Midbrain (tissue), 1 donor: ENCODE data around the gene NBPF11.
"Not testable (repeated sequence)": the region's sequence is repeated elsewhere in the genome, so short reads cannot be mapped to it uniquely, and the experiment has no call there.

Source experiments
- DNase-seq: peaks from one replicate; lab custom pipeline; 2025; lab: John Stamatoyannopoulos, UW

Gene NBPF11

DNA sequence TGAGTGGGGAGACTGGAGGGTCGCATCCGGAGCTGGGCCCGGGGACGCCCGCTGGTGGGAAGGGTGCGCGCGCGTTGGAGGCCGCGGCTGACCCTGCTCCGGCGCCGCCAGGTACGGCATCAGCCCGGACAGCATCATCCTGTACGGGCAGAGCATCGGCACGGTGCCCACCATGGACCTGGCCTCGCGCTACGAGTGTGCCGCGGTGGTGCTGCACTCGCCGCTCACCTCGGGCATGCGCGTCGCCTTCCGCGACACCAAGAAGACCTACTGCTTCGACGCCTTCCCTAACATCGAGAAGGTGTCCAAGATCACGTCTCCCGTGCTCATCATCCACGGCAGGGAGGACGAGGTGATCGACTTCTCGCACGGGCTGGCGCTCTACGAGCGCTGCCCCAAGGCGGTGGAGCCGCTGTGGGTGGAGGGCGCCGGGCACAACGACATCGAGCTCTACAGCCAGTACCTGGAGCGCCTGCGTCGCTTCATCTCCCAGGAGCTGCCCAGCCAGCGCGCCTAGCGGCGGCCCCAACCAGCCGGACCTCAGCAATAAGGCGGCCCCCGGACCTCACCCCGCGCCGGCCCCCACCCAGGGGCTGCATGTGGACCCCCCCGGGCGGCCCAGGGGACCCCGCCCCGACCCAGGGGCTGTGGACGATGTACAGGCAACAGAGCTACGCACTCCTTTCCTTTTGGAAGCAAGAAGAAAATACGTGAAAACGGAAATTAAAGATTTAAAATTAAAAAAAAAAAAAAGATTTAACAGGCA is 2.8 kb downstream of the NBPF11 start:
- DNase-seq, result not testable (repeated sequence)

DNA sequence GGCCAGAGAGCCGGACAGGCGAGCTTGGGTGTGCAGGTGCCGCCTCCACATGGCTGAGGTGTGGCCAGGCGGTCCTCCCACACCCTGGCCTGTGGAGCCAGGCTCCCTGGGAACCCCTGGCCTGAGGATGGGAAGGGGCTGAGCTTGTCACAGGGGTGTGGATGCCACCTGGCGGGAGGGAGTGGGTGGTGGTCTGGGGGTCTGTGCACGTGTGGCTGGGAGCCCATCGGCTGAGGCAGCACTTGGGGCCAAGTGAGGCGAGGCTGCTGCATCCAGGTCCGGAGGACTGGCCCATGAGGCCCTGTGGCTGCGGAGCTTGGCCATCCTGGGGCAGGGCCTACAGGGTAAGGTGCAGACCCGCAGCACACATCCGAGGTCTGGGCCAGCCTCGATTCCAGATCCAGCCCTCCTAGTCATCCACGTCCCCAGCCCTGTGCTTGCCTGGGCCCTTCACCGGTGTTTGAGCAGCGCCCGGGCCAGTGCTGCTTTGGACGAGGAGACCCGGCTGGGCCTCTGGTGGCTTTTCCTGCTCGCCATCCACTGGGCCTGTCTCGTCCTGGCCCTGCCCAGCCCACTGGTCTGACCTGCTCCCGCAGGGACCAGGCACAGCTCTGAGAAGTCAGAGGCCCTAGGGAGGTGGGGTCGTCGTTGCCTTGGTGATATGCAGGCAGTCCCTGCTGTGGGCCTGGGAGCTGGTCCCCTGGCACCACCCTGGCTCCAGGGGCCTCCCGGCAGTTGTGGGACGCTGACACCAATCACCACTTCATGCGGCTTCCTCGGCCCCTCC is 4.8 kb downstream of the NBPF11 start:
- not testable (repeated sequence) for DNase-seq

DNA sequence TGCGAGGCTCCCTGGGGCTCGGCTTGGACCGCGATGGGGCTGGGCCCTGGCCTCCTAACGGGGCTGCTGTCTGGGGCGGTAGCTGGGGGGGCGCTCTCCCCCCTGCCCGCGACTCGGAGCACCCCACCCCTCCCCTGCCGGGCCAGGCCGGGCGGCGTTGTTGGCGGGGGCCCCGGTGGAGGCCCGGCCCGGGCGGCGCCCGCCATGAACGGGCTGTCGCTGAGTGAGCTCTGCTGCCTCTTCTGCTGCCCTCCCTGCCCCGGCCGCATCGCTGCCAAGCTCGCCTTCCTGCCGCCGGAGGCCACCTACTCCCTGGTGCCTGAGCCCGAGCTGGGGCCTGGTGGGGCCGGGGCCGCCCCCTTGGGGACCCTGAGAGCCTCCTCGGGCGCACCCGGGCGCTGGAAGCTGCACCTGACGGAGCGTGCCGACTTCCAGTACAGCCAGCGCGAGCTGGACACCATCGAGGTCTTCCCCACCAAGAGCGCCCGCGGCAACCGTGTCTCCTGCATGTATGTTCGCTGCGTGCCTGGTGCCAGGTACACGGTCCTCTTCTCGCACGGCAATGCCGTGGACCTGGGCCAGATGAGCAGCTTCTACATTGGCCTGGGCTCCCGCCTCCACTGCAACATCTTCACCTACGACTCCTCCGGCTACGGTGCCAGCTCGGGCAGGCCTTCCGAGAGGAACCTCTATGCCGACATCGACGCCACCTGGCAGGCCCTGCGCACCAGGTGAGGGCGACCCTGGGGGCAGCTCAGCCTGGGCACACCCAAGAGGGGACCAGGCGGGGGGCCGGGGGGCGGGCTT is 5.7 kb downstream of the NBPF11 start:
- not testable (repeated sequence) for DNase-seq

DNA sequence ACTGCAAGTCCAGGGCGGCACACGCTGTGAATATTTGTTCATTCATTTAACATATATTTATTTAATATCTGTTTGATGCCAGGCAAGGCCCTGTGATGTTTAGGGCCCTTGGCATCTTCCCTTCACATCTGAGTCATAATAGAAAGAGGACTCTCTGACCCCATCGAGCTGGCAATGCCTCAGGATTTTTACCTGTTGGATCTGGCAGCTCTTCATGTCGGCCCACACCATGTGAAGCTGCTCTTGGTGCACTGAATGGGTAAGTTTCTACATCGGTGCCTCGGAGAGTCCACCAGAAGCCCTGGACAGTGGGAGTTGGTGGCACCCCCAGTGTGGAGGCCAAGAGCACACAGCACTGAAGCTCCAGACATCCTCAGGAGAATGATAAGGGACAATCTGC is 8.9 kb downstream of the NBPF11 start:
- not testable (repeated sequence) for DNase-seq

DNA sequence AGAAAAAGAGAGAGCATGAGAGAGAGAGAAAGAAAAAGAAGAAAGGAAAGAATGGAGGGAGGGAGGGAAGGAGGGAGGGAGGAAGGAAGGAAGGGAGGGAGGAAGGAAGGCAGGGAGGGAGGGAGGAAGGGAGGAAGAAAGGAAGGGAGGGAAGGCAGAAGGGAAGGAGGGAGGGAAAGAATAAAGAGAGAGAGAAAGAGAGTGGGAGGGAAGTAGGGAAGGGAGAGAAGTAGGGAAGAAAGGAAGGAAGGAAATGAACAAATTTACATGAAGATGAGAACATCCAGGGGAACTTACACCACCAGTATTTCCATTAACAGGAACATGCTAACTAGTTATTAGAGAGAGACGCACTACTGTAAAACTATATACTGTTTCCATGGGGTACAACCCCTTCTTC is 10.1 kb downstream of the NBPF11 start:
- not testable (repeated sequence) for DNase-seq

DNA sequence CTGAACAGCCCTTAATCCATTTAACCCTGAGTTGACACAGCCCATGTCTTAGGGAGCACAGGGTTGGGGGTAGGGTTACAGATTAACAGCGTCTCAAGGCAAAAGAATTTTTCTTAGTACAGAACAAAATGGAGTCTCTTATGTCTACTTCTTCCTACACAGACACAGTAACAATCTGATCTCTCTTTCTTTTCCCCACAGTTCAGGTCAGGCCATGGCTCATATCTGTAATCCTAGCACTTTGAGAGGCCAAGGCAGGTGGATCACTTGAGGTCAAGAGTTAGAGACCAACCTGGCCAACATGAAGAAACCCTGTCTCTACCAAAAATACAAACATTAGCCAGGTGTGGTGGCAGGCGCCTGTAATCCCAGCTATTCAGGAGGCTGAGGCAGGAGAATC is 13.5 kb downstream of the NBPF11 start:
- DNase-seq, result not testable (repeated sequence)

DNA sequence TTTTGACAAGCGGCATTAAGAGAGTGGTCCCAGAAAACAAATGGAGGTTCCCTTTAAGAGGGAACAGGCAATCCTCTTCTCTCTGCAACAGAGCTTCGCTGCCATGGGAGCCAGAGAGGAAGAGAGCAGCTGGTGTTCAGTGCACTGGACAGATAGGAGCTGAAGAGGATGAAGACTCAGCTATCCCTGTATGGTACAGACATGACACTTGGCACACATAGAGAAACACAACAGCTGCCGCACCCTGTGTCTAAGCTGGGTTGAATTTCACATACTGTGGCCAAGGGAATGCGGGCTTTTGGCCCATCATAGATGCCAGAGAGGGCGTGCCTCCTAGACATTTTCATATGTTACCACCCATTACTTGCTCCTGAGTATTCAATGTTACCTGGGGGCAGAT is 29.7 kb downstream of the NBPF11 start:
- DNase-seq, result not testable (repeated sequence)

DNA sequence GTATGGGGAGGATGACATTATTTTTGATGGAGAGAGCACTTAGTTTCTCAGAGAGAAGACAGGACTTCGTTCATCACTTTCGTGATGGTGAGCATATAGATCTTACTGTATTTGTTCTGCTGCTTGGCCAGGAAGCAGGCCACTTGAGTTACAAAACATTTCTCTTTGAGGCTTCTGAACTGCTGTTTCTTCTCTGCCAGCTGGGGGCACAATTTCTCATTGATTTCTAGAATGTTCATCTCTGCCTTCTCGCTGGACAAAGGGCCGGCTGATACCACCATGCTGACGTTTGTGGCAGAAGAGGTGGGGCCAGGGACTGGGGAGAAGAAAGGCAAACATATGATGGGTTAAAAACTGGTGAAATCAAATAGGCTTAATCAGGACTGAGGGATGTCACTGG is 31.7 kb downstream of the NBPF11 start:
- DNase-seq, result not testable (repeated sequence)

DNA sequence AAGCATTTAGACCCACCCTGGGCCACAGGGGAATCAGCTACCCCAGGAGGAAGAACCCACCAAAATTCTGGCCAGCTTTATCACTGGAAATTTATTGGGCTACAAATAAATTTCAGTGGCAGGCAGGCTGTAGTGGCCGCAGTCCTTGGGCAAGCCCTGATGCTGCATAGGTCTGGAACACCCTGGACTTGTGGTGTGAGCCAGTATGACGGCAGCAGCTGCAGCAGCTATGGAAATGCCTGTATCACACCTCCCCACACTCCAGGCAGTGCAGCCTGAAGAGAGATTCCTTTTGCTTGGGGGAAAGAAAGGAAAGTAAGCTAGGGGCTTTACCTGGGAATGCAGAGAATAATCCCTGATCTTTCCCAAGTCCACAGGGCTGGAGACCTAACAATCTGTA is 56.3 kb downstream of the NBPF11 start:
- not testable (repeated sequence) for DNase-seq

DNA sequence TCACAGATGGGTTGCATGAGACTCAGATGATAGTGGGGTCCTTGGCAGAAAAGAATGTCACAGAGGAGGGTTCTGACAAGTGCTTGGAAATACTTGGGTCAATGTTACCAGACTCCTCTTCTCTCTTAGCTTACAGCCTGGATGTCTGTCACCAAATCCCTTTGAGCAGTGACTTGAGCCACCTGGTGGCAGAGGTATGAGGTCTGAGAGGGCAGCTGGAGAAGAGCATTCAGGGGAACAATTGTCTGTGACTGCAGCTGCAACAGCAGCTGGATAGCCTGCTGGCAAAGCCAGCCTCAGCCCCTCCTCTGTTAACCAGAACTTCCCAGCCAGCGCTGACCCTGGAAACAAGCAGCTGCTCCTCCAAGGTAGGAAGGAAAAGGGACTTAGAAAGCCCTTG is 65.9 kb downstream of the NBPF11 start:
- DNase-seq, result not testable (repeated sequence)

DNA sequence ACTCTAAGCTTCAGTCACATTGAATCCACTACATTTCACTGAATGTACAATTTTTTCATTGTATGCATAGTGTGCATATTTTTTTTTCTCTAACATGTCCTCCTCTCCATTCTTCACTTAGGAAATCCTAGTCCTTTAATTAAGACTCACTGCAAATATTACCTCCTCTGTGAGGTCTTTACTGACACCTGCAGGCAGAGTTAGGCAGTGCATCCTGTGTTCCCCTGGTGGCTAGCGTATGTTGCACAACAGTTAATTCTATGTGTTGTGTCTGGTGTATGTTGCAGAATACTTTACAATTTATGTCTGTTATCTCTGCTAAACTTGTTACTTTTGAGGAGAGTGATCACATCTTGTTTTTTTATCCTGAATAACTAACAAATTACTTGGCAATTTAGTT is 70.9 kb downstream of the NBPF11 start:
- DNase-seq, result not testable (repeated sequence)

DNA sequence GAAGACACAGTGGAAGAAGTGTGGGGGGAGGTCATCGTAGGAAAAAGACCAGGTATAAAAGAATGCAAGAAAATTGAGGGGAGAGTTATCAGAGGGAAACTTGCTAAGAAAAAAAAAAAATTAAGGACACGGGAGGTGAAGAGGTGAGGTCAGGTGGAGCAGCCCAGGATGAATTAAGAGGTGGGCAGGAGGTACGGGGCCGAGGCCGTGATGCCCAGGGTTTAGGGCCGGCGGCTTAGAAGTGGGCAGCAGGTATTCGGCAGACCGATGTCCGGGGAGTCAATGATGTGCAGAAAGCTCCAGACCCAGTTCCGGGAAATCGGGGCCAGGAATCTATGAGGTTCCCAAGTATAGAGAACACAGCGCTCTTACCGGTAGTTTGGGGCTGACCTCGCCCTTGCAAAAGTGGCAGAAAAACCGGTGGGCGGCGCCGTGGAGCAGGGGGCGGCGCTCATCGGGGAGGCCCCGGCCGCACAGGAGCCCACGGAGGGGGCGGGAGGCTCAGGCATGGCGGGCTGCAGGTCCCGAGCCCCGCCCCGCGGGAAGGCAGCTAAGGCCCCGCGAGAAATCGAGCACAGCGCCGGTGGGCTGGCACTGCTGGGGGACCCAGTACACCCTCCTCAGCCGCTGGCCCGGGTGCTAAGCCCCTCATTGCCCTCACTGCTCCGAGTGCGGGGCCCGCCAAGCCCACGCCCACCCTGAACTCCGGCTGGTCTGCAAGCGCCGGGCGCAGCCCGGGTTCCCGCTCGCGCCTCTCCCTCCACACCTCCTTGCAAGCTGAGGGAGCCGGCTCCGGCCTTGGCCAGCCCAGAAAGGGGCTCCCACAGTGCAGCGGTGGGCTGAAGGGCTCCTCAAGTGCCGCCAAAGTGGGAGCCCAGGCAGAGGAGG is 73.2 kb downstream of the NBPF11 start:
- DNase-seq, result not testable (repeated sequence)

DNA sequence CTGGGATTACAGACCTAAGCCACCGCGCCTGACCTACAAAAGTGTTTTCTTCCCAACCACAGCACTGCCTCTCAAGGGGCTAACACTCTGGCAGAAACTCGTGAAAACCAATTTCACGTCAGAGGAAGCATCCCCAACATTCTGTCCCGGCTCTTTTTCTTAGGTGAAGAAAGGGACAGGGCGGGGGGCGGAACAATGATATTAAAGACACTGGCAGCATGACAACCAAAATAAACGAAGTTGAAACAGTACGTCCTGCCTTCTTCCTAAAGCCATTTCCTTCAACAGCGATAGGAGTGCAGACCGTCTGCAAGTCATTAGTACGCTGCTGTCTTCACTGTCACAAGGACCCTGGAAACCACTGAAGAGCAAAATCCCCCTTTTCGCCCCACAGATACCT is 74.0 kb downstream of the NBPF11 start:
- DNase-seq, result not testable (repeated sequence)

DNA sequence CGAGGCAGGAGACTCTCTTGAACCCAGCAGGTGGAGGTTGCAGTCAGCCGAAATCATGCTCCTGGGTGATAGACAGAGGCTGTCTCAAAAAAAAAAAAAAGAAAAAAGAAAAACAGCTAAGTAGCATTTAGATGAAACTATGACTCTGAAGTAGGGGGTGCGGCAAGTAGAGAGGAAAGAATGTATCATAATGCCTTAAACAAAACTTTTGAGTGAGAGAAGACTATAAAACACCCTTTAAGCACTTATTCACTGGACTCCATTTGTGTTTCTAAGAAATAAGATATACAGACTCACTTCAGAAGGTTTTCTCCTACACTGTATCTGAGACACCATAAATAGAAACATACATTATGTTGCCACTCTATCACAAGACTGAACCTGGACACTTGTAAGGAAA is 74.6 kb downstream of the NBPF11 start:
- not testable (repeated sequence) for DNase-seq

DNA sequence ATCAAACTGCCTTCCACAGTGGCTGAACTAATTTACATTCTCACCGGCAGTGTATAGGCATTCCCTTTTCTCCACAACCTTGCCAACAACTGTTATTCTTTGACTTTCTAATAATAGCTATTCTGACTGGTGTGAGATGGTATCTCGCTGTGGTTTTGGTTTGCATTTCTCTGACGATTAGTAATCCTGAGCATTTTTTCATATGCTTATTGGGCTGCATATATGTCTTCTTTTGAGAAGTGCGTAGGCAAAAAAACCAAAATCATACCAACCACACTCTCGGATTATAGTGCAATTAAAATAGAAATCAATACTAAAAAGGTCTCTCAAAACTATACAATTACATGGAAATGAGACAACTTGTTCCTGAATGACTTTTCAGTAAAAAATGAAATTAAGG is 78.7 kb downstream of the NBPF11 start:
- not testable (repeated sequence) for DNase-seq

DNA sequence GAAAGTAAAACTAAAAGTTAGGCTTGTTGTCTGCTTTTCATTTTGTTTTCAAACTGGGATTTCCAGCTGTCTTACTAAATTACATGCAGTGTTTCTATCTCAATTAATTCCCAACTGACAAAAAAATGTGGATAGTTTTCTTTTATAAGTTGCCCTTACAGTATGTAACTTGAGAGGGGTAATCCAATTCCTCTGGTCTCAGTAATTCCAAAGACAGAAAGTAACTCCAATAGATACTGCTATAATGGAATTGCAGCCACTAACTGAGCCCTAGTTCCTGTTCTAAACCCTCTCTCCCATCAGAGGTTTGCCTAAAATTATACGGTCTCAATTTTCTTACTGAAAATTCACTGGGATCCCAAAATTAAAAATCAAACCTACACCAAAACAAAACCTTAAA is 83.5 kb downstream of the NBPF11 start:
- not testable (repeated sequence) for DNase-seq

DNA sequence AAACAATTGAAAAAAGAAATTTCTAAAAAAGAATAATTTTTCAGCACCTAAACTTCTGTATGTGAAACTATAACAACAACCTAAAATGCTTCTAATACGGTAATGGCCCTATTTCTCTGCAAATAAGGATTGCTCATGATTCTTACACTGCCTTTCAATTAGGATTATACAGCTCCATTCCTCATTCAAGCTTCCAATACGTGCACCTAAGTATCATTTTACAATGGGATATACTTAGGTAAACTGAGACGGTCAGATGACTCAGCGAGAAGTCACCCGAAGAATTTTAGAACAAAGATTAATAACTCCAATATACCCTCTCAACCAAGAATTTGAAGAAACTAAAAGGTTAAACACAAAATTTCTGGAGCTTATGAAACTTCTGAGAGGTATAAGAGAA is 83.9 kb downstream of the NBPF11 start:
- DNase-seq, result not testable (repeated sequence)

DNA sequence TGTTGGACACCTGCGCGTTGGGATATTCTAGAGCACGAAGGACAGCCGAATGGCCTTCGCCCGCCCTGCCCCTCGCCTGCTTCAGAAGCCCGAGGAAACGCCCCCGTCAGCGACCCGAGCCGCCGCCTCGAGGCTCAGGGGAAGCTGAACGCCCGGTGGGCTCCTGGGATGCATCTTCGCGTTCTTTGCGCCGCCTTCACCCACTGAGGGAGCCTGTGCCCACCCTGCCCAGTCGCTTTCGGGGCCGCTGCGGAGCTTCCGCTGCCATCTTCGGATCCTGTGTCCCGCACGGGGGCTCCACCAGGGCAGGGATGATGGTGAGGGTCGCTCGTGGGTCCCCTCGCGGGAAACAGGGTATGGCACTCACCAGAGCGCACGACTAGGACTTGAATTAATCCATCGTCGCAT is 91.8 kb downstream of the NBPF11 start:
- not testable (repeated sequence) for DNase-seq

DNA sequence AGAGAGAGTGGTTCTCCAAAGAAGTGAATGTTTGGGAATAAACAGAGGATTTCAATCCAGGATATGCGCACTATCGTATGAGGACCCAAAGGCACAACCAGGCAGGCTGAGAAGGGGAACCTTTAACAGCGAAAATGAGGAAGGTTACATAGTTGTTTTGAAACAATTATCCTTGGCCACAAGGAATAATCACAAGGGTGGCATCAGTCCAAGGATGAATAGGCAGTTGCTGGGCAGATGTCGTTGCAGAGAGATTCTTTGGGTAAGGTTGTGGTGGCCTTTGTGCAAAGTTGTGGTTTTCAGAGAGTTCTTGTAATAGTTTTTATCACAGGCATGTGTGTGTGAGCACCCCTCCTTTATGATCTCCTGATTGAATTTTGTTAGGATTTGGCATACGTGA is 94.7 kb downstream of the NBPF11 start:
- not testable (repeated sequence) for DNase-seq
